NCI-H1105 (cell line): Measurements from ENCODE around the gene ZNF831.
A peak's percentile ranks its signal among the peaks of the same experiment; 100 is the strongest.

Experiments used
- DNase-seq: peaks from one replicate; lab custom pipeline; 2025; lab: John Stamatoyannopoulos, UW

ZNF831 gene

GRCh38 chr20:59141818-59142581, 21.6 kb upstream of the ZNF831 start:
- no peak for DNase-seq

DNA sequence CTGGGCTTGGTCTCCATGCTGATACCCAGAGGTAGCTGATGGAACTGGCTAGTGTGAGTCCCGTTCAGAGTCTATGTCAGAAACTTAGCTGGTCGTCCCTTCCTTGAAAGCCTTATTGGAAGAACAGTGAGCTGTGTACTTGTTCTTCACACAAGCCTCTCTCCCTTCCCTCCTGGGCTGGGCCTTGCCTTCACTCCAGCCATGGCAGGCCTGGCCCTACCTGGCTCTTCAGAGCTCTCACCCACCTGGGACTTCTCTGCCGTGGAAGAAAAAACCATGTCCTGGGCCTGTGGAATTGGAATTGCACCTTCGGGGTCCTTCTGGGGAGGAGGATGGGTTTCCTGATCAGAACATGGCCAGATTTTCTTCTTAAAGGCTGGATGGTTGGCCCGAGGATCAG, 20.3 kb upstream of the ZNF831 start:
- DNase-seq = no peak

DNA sequence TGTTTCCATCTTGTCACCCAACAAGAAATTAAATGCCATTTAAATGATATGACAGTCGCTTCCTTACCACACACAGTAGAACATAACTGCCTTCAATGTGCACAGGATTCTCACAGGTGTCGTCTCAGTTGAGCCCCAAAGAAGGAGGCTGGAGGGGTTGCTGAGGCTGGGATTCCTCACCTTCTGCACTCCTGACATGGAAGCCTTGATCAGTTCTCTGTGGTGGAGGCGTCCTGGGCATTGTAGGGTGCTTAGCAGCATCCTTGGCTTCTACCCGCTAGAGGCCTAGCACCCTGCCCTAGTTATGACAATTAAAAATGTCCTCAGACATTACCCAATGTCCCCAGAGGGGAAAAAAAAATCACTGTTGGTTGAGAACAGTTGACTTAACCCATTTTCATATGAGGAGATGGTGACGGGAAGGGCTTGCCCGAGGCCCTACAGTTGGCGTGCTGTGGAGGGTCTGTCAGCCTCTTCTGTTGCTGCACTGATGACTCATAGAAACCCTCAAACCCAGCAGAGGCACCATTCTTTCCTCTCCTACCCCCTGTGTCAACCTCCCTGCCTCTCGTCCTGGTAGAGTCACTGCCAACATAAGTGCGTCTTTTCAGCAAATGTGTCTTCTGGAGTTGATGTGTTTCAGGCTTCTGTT, 19.3 kb upstream of the ZNF831 start:
- no peak for DNase-seq

DNA sequence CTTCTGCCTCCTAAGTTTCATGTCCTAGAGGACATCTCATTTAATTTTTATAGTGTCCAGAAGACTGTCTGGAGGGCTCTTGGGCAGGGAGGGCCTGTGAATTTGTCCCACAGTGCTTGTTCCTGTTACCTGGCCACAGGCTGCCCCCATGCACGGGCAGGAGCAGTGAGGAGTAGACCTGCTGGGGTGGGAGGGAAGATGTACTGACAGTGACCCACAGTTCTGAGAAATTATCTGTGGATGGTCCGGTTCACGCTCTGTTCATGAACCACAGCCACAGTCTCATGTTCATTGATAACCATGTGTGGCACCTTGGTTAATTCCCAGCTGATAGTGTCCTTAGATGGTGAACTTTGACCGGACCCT, 18.8 kb upstream of the ZNF831 start:
- DNase-seq = no peak

- DNase-seq = no peak
Observed at GRCh38 chr20:59145247-59145923, 18.2 kb upstream of the ZNF831 start.

- no peak for DNase-seq
Observed at GRCh38 chr20:59145924-59146779, 17.5 kb upstream of the ZNF831 start.

GRCh38 chr20:59146780-59147565, 16.6 kb upstream of the ZNF831 start:
- DNase-seq = no peak

GRCh38 chr20:59147586-59147985, 16.0 kb upstream of the ZNF831 start:
- DNase-seq = no peak

GRCh38 chr20:59148701-59149493, 14.7 kb upstream of the ZNF831 start:
- no peak for DNase-seq

DNA sequence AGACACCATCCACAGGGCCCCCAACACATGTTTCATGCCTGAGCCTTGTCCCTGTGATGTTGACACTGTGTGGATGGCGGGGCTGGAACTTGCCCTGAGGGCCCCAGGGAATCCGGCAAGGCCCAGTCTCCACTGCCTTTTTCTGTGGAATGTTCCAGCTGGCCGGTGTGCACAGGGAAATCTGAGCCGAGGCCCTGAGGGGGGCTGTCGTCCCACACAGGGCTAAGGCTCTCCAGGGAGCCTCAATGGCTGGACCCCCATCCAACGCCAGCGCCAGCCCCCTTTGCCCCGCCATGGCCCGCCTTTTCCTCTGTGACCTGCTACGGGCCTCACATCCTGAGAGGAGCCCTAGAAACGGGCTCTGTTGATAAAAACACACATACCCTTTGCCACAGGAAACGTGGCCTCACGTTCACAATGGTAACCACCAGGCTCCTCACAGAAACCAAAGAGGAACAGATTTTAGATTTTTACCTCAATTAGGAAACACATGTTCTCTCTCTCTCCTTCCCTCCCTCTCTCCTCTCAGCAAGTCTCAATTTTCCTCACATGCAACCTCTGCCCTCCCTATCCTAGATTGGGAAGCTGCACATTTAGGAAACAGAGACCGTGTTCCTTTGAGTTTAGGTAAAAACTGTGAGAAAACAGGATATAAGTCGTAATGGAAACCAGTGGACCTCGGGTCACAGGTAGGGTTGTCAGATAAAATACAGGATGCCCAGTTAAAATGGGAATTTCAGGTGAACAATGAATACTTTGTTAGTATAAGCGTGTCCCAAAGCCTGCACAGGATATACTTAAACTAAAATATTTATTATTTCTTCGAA, 13.7 kb upstream of the ZNF831 start:
- no peak for DNase-seq

- DNase-seq = no peak
Observed at GRCh38 chr20:59150821-59151251, 12.8 kb upstream of the ZNF831 start.

GRCh38 chr20:59151391-59151790, 12.2 kb upstream of the ZNF831 start:
- no peak for DNase-seq

DNA sequence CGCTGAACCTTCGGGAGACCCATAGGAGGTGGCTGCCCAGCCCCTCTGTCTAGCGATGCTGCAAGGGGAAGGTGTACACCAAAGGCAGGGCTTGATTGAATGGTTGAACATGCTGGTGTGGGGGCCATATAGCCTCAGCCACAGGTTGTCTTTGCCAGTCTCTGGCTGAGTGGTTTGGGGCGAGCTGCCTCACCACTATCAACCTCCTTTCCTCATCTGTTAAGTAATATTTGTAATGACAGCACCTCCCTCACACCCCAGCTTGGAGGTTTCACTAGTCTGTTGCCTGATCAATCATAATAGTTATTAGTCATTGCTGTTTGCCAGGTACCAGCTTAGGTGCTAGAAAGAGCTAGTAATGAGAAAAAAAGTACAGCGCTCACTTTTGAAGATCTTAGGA, 11.8 kb upstream of the ZNF831 start:
- no peak for DNase-seq

GRCh38 chr20:59152559-59153354, 10.9 kb upstream of the ZNF831 start:
- peak; percentile 58 for DNase-seq

GRCh38 chr20:59153355-59153681, 10.3 kb upstream of the ZNF831 start:
- no peak for DNase-seq

DNA sequence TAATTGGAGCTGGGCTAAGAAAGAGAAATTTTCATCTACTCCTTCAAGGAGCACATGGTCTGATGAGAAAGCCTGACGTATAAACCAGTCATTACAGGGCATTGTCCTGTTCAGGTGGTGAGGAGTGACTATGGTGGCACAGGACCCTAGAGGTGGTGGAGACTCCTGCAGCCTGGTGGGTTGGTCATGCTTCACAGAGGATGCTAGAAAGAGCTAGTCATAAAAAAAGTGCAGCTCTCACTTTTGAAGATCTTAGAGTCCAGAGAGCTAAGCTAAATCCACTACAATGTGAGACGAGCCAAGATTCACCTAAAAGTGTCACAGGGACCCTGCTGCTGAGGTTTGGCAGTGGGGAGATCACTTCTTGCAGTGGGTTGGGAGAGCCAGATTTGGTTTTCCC, 9.8 kb upstream of the ZNF831 start:
- DNase-seq = no peak

DNA sequence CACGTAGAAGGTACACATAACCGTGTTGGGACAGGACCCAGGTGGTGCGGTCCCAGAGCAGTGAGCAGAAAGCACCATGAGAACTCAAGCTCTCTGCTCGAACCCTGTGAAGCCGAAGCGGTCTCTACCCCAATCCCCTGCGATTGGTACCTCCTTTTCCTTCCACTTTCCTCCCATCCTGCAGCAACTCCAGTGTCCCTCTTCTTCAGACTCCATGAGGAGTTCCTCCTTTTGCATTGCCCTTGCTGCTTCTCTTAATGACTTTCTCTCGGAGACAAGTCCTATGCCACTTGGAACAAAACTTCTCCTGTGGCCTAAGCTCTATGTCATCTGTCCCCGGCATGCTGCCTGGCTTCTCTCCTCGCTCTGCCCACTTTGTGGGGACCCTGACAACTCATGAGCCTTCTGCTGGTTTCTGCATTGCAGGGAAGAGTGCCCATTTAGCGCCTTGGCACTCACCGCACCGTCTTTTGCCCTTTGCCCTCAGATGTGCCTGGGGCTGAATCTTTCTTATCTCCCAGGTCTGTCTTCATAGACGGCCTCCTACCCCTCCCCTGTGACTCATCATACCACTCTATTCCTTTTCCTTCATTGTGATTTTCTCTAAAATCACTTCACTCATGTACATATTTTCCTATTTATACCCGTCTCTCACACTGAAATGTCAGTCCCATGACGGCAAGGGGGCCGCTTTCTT, 9.2 kb upstream of the ZNF831 start:
- DNase-seq = no peak

GRCh38 chr20:59157064-59157463, 6.6 kb upstream of the ZNF831 start:
- no peak for DNase-seq
